SK-N-SH (cell line): ENCODE results near the gene SFI1. TPM values are rescaled to one million over a fixed set of nuclear protein-coding genes. Genes with fewer than 3 reads are reported as not detected.
"Not testable (repeated sequence)": the region's sequence is repeated elsewhere in the genome, so short reads cannot be mapped to it uniquely, and the experiment has no call there.

ENCODE experiments used
- CTCF ChIA-PET: fragments of 300-600, 350-600 bp; formaldehyde crosslinking; extraction: SDS; loops from one replicate; lab custom pipeline; 2021; lab: Yijun Ruan, JAX
- POLR2A ChIA-PET: fragments of 350-600 bp; sonication (Branson Sonifier 250); formaldehyde crosslinking; extraction: SDS; loops from one replicate; lab custom pipeline; 2020; ENCODE audit warnings: antibody characterized with exemption, inconsistent platforms; lab: Yijun Ruan, JAX
- DNase-seq: peaks from one replicate; pipeline ENCODE4 v3.0.0; 2012
- H2AFZ ChIP-seq: fragments of 200-600 bp; sonication (generic); 2 replicates; pipeline ENCODE4 v1.8.1; 2016; ENCODE audit warnings: antibody characterized with exemption, mild to moderate bottlenecking, low read depth
- H3F3A ChIP-seq: fragments of 200-600 bp; sonication (generic); replicated peaks from 2 replicates; pipeline ENCODE3; 2016; ENCODE audit warnings: antibody characterized with exemption, mild to moderate bottlenecking; ENCODE audit not compliant: insufficient read depth
- H3K27ac ChIP-seq, 2 experiments: fragments of 200-500 bp in 1 of 2; fragments of 200-600 bp in 1 of 2; sonication (Bioruptor generic) in 1 of 2; sonication (generic), shearing (Covaris generic) in 1 of 2; 2 replicates each; pipeline versions ENCODE4 v1.5.1 to v1.6.1; 2014 to 2016; ENCODE audit warnings: low read depth in 2 of 2, inconsistent platforms in 1 of 2, low read length in 1 of 2, mild to moderate bottlenecking in 1 of 2, mixed read lengths in 1 of 2
- H3K27me3 ChIP-seq: fragments of 200-600 bp; sonication (generic), shearing (Covaris generic); 2 replicates; pipeline ENCODE4 v1.6.1; 2016; ENCODE audit warnings: mixed run types; ENCODE audit not compliant: insufficient read depth
- H3K36me3 ChIP-seq, 2 experiments: fragments of 200-500 bp in 1 of 2; fragments of 200-600 bp in 1 of 2; sonication (Bioruptor generic) in 1 of 2; sonication (generic) in 1 of 2; replicated peaks in 1 of 2; 2 replicates each; pipeline versions ENCODE3 to v1.5.1; 2014 to 2016; ENCODE audit warnings: low read length in 1 of 2, mild to moderate bottlenecking in 1 of 2; ENCODE audit not compliant: insufficient read depth in 2 of 2, control insufficient read depth in 1 of 2
- H3K4me1 ChIP-seq, 2 experiments: fragments of 200-500 bp in 1 of 2; fragments of 200-600 bp in 1 of 2; sonication (Bioruptor generic) in 1 of 2; sonication (generic), shearing (Covaris generic) in 1 of 2; 2 replicates each; pipeline versions ENCODE4 v1.5.1 to v1.6.1; 2014 to 2016; ENCODE audit warnings: low read depth in 1 of 2, low read length in 1 of 2, mixed run types in 1 of 2; ENCODE audit not compliant: insufficient read depth in 2 of 2, control insufficient read depth in 1 of 2
- H3K4me2 ChIP-seq: fragments of 200-600 bp; sonication (generic), shearing (Covaris generic); 2 replicates; pipeline ENCODE4 v1.6.1; 2017; ENCODE audit warnings: mixed run types
- H3K4me3 ChIP-seq, 2 experiments: fragments of 200-500 bp in 1 of 2; fragments of 200-600 bp in 1 of 2; sonication (Bioruptor generic) in 1 of 2; sonication (generic), shearing (Covaris generic) in 1 of 2; 2 replicates each; pipeline versions ENCODE4 v1.5.1 to v1.8.1; 2014 to 2016; ENCODE audit warnings: low read depth in 2 of 2, inconsistent platforms in 1 of 2, low read length in 1 of 2, mild to moderate bottlenecking in 1 of 2, mixed read lengths in 1 of 2, moderate library complexity in 1 of 2
- H3K79me2 ChIP-seq: fragments of 200-600 bp; sonication (generic); 2 replicates; pipeline ENCODE4 v1.8.1; 2017; ENCODE audit warnings: mild to moderate bottlenecking; ENCODE audit not compliant: insufficient read depth
- H3K9ac ChIP-seq: fragments of 200-600 bp; sonication (generic); 2 replicates; pipeline ENCODE4 v1.6.1; 2017; ENCODE audit warnings: mixed run types
- H3K9me2 ChIP-seq: fragments of 200-600 bp; sonication (generic); 2 replicates; pipeline ENCODE4 v1.6.1; 2017; ENCODE audit warnings: mixed run types
- H3K9me3 ChIP-seq: fragments of 200-600 bp; sonication (generic); 2 replicates; pipeline ENCODE4 v1.6.1; 2017; ENCODE audit warnings: mixed run types, mild to moderate bottlenecking, moderate library complexity
- H4K20me1 ChIP-seq: fragments of 200-600 bp; sonication (generic); 2 replicates; pipeline ENCODE4 v1.6.1; 2017; ENCODE audit warnings: mild to moderate bottlenecking, mixed run types; ENCODE audit not compliant: insufficient read depth
- CHD2 ChIP-seq: fragments of 150-350 bp; IDR thresholded peaks from 2 replicates; pipeline ENCODE4 v1.6.1; 2018; ENCODE audit warnings: low read length; ENCODE audit not compliant: partially characterized antibody
- FOSL2 ChIP-seq: IDR thresholded peaks from 2 replicates; pipeline ENCODE4 v1.4.0; 2012; ENCODE audit warnings: low read depth, mild to moderate bottlenecking, moderate library complexity, borderline replicate concordance
- JUND ChIP-seq: IDR thresholded peaks from 2 replicates; pipeline ENCODE4 v1.4.0; 2012
- POLR2AphosphoS5 ChIP-seq: IDR thresholded peaks from 2 replicates; pipeline ENCODE4 v1.6.1; 2012; ENCODE audit warnings: low read depth, low read length
- SMC3 ChIP-seq: IDR thresholded peaks from 2 replicates; pipeline ENCODE4 v1.6.1; 2012; ENCODE audit warnings: low read depth, low read length, improper control_type of control experiment
- WGBS: methylation state at CpG from one replicate; pipeline ENCODE4 v1.1.6; 2017; ENCODE audit warnings: low lambda C conversion rate; 5-methylcytosine and 5-hydroxymethylcytosine counted together
- polyA plus RNA-seq, 3 experiments: library from polyadenylated mRNA; depleted of rRNA; stranded (reverse); fragments of >200 nt; gene quantifications; 2 replicates each; pipeline ENCODE4 v1.2.3, GENCODE V29; 2012
- TF ChIP-seq, protein P1 (sequence below): IDR thresholded peaks from 2 replicates; pipeline ENCODE4; 2012
- TF ChIP-seq, protein P2 (sequence below): IDR thresholded peaks from 2 replicates; pipeline ENCODE4 v1.4.0; 2012; ENCODE audit warnings: low read depth

SFI1 gene
- polyA plus RNA-seq, 1 of the 3 experiments (the other 2 are of a cell fraction): 24.7 TPM

DNA sequence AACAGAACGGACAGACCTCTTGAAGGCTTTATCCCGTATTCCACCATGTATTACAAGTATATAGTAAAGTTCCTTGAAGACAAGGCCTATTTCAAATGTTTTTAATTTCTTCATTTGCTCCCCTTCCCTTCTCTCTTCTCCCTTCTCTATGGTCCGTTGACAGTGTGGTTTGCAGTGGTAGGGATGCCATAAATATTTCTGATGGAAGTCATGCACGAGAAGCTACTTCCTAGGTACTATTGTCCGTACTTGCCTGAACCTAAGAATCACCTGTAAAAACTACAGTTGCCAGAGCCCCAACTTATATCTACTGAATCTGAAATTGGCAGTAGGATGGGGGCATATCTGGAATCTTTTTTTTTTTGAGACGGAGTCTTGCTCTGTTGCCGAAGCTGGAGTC, 162.9 kb downstream of the SFI1 start:
- no peaks in the 10 kb centered on the region for H3K36me3 ChIP-seq
- WGBS: 93% methylated on average over 7 of the region's 7 CpGs
- no peak overlapping the region for H3K4me3 ChIP-seq
- no peak overlapping the region for H3K9ac ChIP-seq
- TF ChIP-seq, protein P1, sequence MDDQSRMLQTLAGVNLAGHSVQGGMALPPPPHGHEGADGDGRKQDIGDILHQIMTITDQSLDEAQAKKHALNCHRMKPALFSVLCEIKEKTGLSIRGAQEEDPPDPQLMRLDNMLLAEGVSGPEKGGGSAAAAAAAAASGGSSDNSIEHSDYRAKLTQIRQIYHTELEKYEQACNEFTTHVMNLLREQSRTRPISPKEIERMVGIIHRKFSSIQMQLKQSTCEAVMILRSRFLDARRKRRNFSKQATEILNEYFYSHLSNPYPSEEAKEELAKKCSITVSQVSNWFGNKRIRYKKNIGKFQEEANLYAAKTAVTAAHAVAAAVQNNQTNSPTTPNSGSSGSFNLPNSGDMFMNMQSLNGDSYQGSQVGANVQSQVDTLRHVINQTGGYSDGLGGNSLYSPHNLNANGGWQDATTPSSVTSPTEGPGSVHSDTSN: no peak
- TF ChIP-seq SMC3 (no peak), CHD2 (no peak), POLR2AphosphoS5 (no peak), FOSL2 (no peak)
- TF ChIP-seq, all 33 proteins: peak for 0
- Histone ChIP-seq H3K79me2 (peaks cover 75% of the 10 kb centered on the region), H2AFZ (no peak overlapping the region), H3K9me2 (no peaks in the 10 kb centered on the region), H3F3A (peaks cover 8% of the 10 kb centered on the region), H3K27ac (no peak overlapping the region), H3K4me1 (peaks cover 5 to 9% of the 10 kb centered on the region in 2 experiments; a peak in 2 of 4 replicates), H3K9me3 (no peaks in the 10 kb centered on the region), H3K27me3 (no peaks in the 10 kb centered on the region), H4K20me1 (peaks cover 6% of the 10 kb centered on the region; the same call in 1 of the 2 replicates), H3K4me2 (no peak overlapping the region)
- ChIA-PET CTCF (interaction anchor here (1.5 kb wide), 1 partner anchor 311 kb away, joined by 4 read pairs; no protein-coding TSS in a partner anchor), POLR2A (no interaction called here)
- no peak for DNase-seq

DNA sequence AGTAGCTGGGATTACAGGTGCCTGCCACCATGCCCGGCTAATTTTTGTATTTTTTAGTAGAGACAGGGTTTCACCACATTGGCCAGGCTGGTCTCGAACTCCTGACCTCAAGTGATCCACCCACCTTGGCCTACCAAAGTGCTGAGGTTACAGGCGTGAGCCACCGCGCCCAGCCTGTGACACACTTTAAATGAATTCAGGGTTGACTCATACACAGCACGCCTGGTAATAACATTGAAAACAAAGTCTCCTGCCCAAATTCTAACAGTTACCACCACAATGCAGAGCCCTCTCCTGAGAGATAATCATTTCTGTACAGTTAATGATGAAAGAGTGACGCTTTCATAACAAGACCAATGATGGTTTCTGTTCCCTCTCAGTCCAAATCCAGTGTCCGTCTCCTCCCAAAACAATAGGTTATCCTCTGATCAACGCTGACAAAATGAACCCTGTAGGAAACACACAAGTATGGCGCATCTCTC, 164.6 kb downstream of the SFI1 start:
- H3K9me2 ChIP-seq, H3K27me3 ChIP-seq, H3K4me1 ChIP-seq, H3K36me3 ChIP-seq, H4K20me1 ChIP-seq, POLR2A ChIA-PET, DNase-seq, H3K9me3 ChIP-seq: not testable (repeated sequence)
- H3K9ac ChIP-seq: peak overlapping the region; percentile 78
- peaks cover 14% of the 10 kb centered on the region for H3F3A ChIP-seq
- 14% methylated on average over 10 of the region's 10 CpGs for WGBS
- H3K79me2 ChIP-seq: peaks cover 59% of the 10 kb centered on the region
- H2AFZ ChIP-seq: peak overlapping the region; percentile 3; the same call in 1 of the 2 replicates
- H3K4me2 ChIP-seq: peak overlapping the region; percentile 76
- CTCF ChIA-PET: interaction anchor here (1.0 to 2.6 kb wide), 3 partner anchors 14 to 88 kb away, joined by 4 to 7 read pairs (median 7); no protein-coding TSS in a partner anchor
- peak; percentile 71; the same call in 1 of the 2 replicates for TF ChIP-seq FOSL2
- TF ChIP-seq, protein P2, sequence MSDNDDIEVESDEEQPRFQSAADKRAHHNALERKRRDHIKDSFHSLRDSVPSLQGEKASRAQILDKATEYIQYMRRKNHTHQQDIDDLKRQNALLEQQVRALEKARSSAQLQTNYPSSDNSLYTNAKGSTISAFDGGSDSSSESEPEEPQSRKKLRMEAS: peak; percentile 55
- peak; percentile 62 for TF ChIP-seq JUND
- H3K4me3 ChIP-seq: peak overlapping the region; percentile 83 to 93
- H3K27ac ChIP-seq: peak overlapping the region in 1 of 2 experiments; percentile 71; a peak in 2 of 4 replicates
